ENCODE data around the gene FETUB. TPM values are rescaled to one million over a fixed set of nuclear protein-coding genes. Genes with fewer than 3 reads are reported as not detected.

The FETUB gene
- total and polyA plus RNA-seq, 2 donors (not counting 1 experiment from before 2014, with no cell fraction given), result not detected

GRCh38 chr3:186590580-186591295 is 49.5 kb upstream of the FETUB start:
- Mint-ChIP-seq H3K4me1 (no peaks in the 10 kb centered on the region), H3K4me3 (no peak overlapping the region), H3K27ac (no peak overlapping the region), H3K27me3 (no peaks in the 10 kb centered on the region), H3K9me3 (ENCODE audit: insufficient read depth) (no peaks in the 10 kb centered on the region)
- no peak overlapping the region for H3K27ac ChIP-seq (ENCODE audit: low read length in 2 of 2)
- TF ChIP-seq EZH2 (IDR thresholded peaks at IDR 0.05; ENCODE audit: borderline replicate concordance, insufficient read depth, low read depth, low read length, poor library complexity, severe bottlenecking) (no peak), CTCF (IDR thresholded peaks at IDR 0.05) (no peak)
- ChIA-PET POLR2A (no interaction called here), CTCF (interaction anchor here (1.7 to 2.1 kb wide), 2 partner anchors 25 to 647 kb away, joined by 3 to 9 read pairs; no protein-coding TSS in a partner anchor)
- no peaks in the 10 kb centered on the region for H3K9me3 ChIP-seq (ENCODE audit: control extremely low read depth in 1 of 3, control insufficient read depth in 2 of 3, insufficient read depth in 1 of 3, low read length in 2 of 3)
- H3K79me2 ChIP-seq (ENCODE audit: control insufficient read depth, insufficient read depth, low read length), result no peaks in the 10 kb centered on the region
- ATAC-seq (ENCODE audit: low read depth), result no peak
- H3K27me3 ChIP-seq (replicated peaks in 1 of 4; ENCODE audit: control extremely low read depth in 1 of 4, control insufficient read depth in 3 of 4, insufficient read depth in 4 of 4, low read length in 3 of 4), result no peaks in the 10 kb centered on the region
- no peak overlapping the region for H2AFZ ChIP-seq (ENCODE audit: insufficient read depth, low read depth, low read length, poor library complexity, severe bottlenecking)
- WGBS (ENCODE audit: insufficient coverage), result 92% methylated on average over 4 of the region's 7 CpGs
- H3K4me3 ChIP-seq (ENCODE audit: control extremely low read depth in 1 of 5, extremely low read depth in 1 of 5, insufficient read depth in 1 of 5, low read depth in 2 of 5, low read length in 4 of 5), result no peak overlapping the region
- no peaks in the 10 kb centered on the region for H4K20me1 ChIP-seq (ENCODE audit: control insufficient read depth, insufficient read depth, low read length, poor library complexity, severe bottlenecking)
- H3K4me2 ChIP-seq (replicated peaks; ENCODE audit: low read depth, low read length, poor library complexity, severe bottlenecking), result no peak overlapping the region
- H3K4me1 ChIP-seq (ENCODE audit: control insufficient read depth in 2 of 2, insufficient read depth in 2 of 2, low read length in 2 of 2), result no peaks in the 10 kb centered on the region
- H3K36me3 ChIP-seq (replicated peaks in 1 of 2; ENCODE audit: control extremely low read depth in 1 of 2, control insufficient read depth in 1 of 2, extremely low read depth in 1 of 2, insufficient read depth in 2 of 2, low read length in 1 of 2), result peaks cover 3 to 5% of the 10 kb centered on the region in 2 experiments
- intact Hi-C loops (cut with micrococcal nuclease), result no loop called here
- H3K9ac ChIP-seq (ENCODE audit: low read length), result no peak overlapping the region
- DNase-seq, result no peak

- Histone ChIP-seq H3K36me3 (replicated peaks in 1 of 2; ENCODE audit: control extremely low read depth in 1 of 2, control insufficient read depth in 1 of 2, extremely low read depth in 1 of 2, insufficient read depth in 2 of 2, low read length in 1 of 2) (no peaks in the 10 kb centered on the region), H3K4me1 (ENCODE audit: control insufficient read depth in 2 of 2, insufficient read depth in 2 of 2, low read length in 2 of 2) (no peaks in the 10 kb centered on the region), H3K9ac (ENCODE audit: low read length) (no peak overlapping the region), H3K4me3 (ENCODE audit: control extremely low read depth in 1 of 5, extremely low read depth in 1 of 5, insufficient read depth in 1 of 5, low read depth in 2 of 5, low read length in 4 of 5) (no peak overlapping the region), H3K9me3 (ENCODE audit: control extremely low read depth in 1 of 3, control insufficient read depth in 2 of 3, insufficient read depth in 1 of 3, low read length in 2 of 3) (no peaks in the 10 kb centered on the region), H3K4me2 (replicated peaks; ENCODE audit: low read depth, low read length, poor library complexity, severe bottlenecking) (no peak overlapping the region), H3K79me2 (ENCODE audit: control insufficient read depth, insufficient read depth, low read length) (no peaks in the 10 kb centered on the region), H3K27me3 (replicated peaks in 1 of 4; ENCODE audit: control extremely low read depth in 1 of 4, control insufficient read depth in 3 of 4, insufficient read depth in 4 of 4, low read length in 3 of 4) (no peaks in the 10 kb centered on the region), H2AFZ (ENCODE audit: insufficient read depth, low read depth, low read length, poor library complexity, severe bottlenecking) (no peak overlapping the region), H4K20me1 (ENCODE audit: control insufficient read depth, insufficient read depth, low read length, poor library complexity, severe bottlenecking) (no peaks in the 10 kb centered on the region), H3K27ac (ENCODE audit: low read length in 2 of 2) (no peak overlapping the region)
- 93% methylated on average over 2 of the region's 4 CpGs for WGBS (ENCODE audit: insufficient coverage)
- TF ChIP-seq CTCF (IDR thresholded peaks at IDR 0.05), result no peak
- TF ChIP-seq EZH2 (IDR thresholded peaks at IDR 0.05; ENCODE audit: borderline replicate concordance, insufficient read depth, low read depth, low read length, poor library complexity, severe bottlenecking), result no peak
- Mint-ChIP-seq H3K27me3 (peaks cover 5% of the 10 kb centered on the region), H3K27ac (no peak overlapping the region), H3K9me3 (ENCODE audit: insufficient read depth) (no peaks in the 10 kb centered on the region), H3K4me3 (no peak overlapping the region), H3K4me1 (no peaks in the 10 kb centered on the region)
- intact Hi-C loops (cut with micrococcal nuclease), result no loop called here
- ATAC-seq (ENCODE audit: low read depth) (no peak), DNase-seq (no peak)
- ChIA-PET CTCF (no interaction called here), POLR2A (no interaction called here)
These were observed 47.5 kb upstream of the FETUB start for GRCh38 chr3:186592682-186593081.
